Natural killer cell (primary cell): ENCODE data around the gene ZRSR2. TPM values are rescaled to one million over a fixed set of nuclear protein-coding genes. Genes with fewer than 3 reads are reported as not detected.

ENCODE experiments used
- ATAC-seq, 3 donors: fragments of 150-1000 bp in 2 of 3; fragments of 200-7000 bp in 1 of 3; cut with Tn5 transposase; 1 replicate in 1 of 3; 2 replicates in 2 of 3; pipeline ENCODE4 v1.10.0; 2021; ENCODE audit warnings: mild to moderate bottlenecking in 2 of 3, moderate library complexity in 2 of 3
- DNase-seq, 2 donors: peaks; one replicate each; pipeline versions ENCODE4 v3.0.0 to v3.0.0-alpha.2; 2013 to 2021; ENCODE audit warnings: mixed read lengths in 1 of 2
- H3K27ac ChIP-seq: one replicate; pipeline ENCODE4 v1.5.1; 2013; ENCODE audit warnings: mild to moderate bottlenecking, low read length
- H3K27me3 ChIP-seq: one replicate; pipeline ENCODE4 v1.6.1; 2013; ENCODE audit warnings: low read length; ENCODE audit not compliant: control insufficient read depth, insufficient read depth
- H3K36me3 ChIP-seq: one replicate; pipeline ENCODE4 v1.6.1; 2013; ENCODE audit warnings: low read length; ENCODE audit not compliant: control insufficient read depth, insufficient read depth
- H3K4me1 ChIP-seq: one replicate; pipeline ENCODE4 v1.6.1; 2013; ENCODE audit warnings: low read length; ENCODE audit not compliant: control insufficient read depth, insufficient read depth
- H3K4me3 ChIP-seq: one replicate; pipeline ENCODE4 v1.5.1; 2013; ENCODE audit warnings: low read length
- H3K9me3 ChIP-seq: one replicate; pipeline ENCODE4 v1.6.1; 2013; ENCODE audit warnings: low read length; ENCODE audit not compliant: control insufficient read depth, insufficient read depth
- H3K27ac Mint-ChIP-seq, 2 donors: one replicate each; pipeline ENCODE4 v1.8.0; 2022; ENCODE audit warnings: mild to moderate bottlenecking in 2 of 2, mixed read lengths in 2 of 2, moderate library complexity in 1 of 2
- H3K27me3 Mint-ChIP-seq, 2 donors: one replicate each; pipeline ENCODE4 v1.8.0; 2022; ENCODE audit warnings: low read depth in 2 of 2, mixed read lengths in 2 of 2
- H3K36me3 Mint-ChIP-seq: one replicate; pipeline ENCODE4 v1.8.0; 2022; ENCODE audit warnings: mixed read lengths
- H3K4me1 Mint-ChIP-seq, 2 donors: one replicate each; pipeline ENCODE4 v1.8.0; 2022; ENCODE audit warnings: mixed read lengths in 2 of 2
- H3K4me3 Mint-ChIP-seq: one replicate; pipeline ENCODE4 v1.8.0; 2022; ENCODE audit warnings: mild to moderate bottlenecking, moderate library complexity, mixed read lengths
- H3K9me3 Mint-ChIP-seq, 2 donors: one replicate each; pipeline ENCODE4 v1.8.0; 2022; ENCODE audit warnings: mixed read lengths in 2 of 2
- CTCF ChIP-seq: fragments of 200-600 bp; IDR thresholded peaks from one replicate; pipeline ENCODE4 v1.8.0; 2022; ENCODE audit warnings: antibody characterized with exemption
- WGBS: methylation state at CpG from one replicate; pipeline ENCODE4 v1.1.7; 2013; ENCODE audit warnings: missing lambda C conversion rate; ENCODE audit not compliant: insufficient coverage; 5-methylcytosine and 5-hydroxymethylcytosine counted together
- intact Hi-C: fragments of 100-400 bp; cut with micrococcal nuclease; formaldehyde crosslinking; loops from one replicate; pipeline ENCODE4 v1.14.2; 2022
- total RNA-seq, 4 donors: library from RNA; stranded (reverse); fragments of 120-200 nt in 1 of 4; gene quantifications; one replicate each; pipeline versions ENCODE4 v1.2.3 to v1.2.4, GENCODE V29; 2013 to 2022

The ZRSR2 gene
- total RNA-seq, 3 donors from 2014 or later (not counting 1 experiment from before 2014, with no cell fraction given) = 21.7 to 44.2 (median 28.2) TPM

- peaks cover 6% of the 10 kb centered on the region for H3K36me3 Mint-ChIP-seq
- H3K9me3 ChIP-seq = no peaks in the 10 kb centered on the region
- peak overlapping the region; percentile 40 for H3K4me3 Mint-ChIP-seq
- H3K4me1 Mint-ChIP-seq = peaks cover 83 to 93% of the 10 kb centered on the region in 2 donors
- peaks cover 40% of the 10 kb centered on the region for H3K4me1 ChIP-seq
- intact Hi-C loops = loop anchor here (5.0 kb wide), 1 partner anchor 35 kb away; no protein-coding TSS in a partner anchor
- no peaks in the 10 kb centered on the region for H3K36me3 ChIP-seq
- H3K4me3 ChIP-seq = no peak overlapping the region
- DNase-seq (no peak), ATAC-seq (no peak)
- no peak overlapping the region for H3K27ac ChIP-seq
- WGBS = 96% methylated on average over 13 of the region's 13 CpGs
- H3K27ac Mint-ChIP-seq = peak overlapping the region; percentile 65 to 96
- no peaks in the 10 kb centered on the region for H3K27me3 Mint-ChIP-seq
- TF ChIP-seq CTCF = no peak
- no peaks in the 10 kb centered on the region for H3K9me3 Mint-ChIP-seq
- H3K27me3 ChIP-seq = no peaks in the 10 kb centered on the region
Observed at GRCh38 chrX:15747626-15748173, 42.6 kb upstream of the ZRSR2 start.

- ATAC-seq (no peak), DNase-seq (peak in 1 of 2 donors; percentile 6)
- Histone ChIP-seq H3K36me3 (no peaks in the 10 kb centered on the region), H3K4me1 (peaks cover 50% of the 10 kb centered on the region), H3K27ac (peak overlapping the region; percentile 100), H3K9me3 (no peaks in the 10 kb centered on the region), H3K4me3 (no peak overlapping the region), H3K27me3 (no peaks in the 10 kb centered on the region)
- Mint-ChIP-seq H3K4me3 (peak overlapping the region; percentile 92), H3K4me1 (peaks cover 76 to 90% of the 10 kb centered on the region in 2 donors), H3K9me3 (no peaks in the 10 kb centered on the region), H3K27ac (peak overlapping the region; percentile 94 to 96), H3K27me3 (no peaks in the 10 kb centered on the region), H3K36me3 (no peaks in the 10 kb centered on the region)
- intact Hi-C loops = loop anchor here (5.0 kb wide), 1 partner anchor 33 kb away; no protein-coding TSS in a partner anchor
- WGBS = 25% methylated on average over 1 of the region's 3 CpGs
- TF ChIP-seq CTCF = no peak
Observed at GRCh38 chrX:15748841-15749240, 41.4 kb upstream of the ZRSR2 start.

- H3K4me1 Mint-ChIP-seq = peaks cover 73 to 89% of the 10 kb centered on the region in 2 donors
- Histone ChIP-seq H3K4me3 (no peak overlapping the region), H3K9me3 (no peaks in the 10 kb centered on the region), H3K36me3 (no peaks in the 10 kb centered on the region), H3K27me3 (no peaks in the 10 kb centered on the region), H3K4me1 (peaks cover 51% of the 10 kb centered on the region), H3K27ac (peak overlapping the region; percentile 100)
- DNase-seq = peak in 1 of 2 donors; percentile 62
- intact Hi-C loops = loop anchor here (1.0 to 5.0 kb wide), 2 partner anchors 32 to 75 kb away; no protein-coding TSS in a partner anchor
- WGBS = no CpG with 5 or more reads among the region's 7 CpGs
- ATAC-seq = peak; percentile 32 to 71 (median 32)
- peak overlapping the region; percentile 92 for H3K4me3 Mint-ChIP-seq
- H3K27ac Mint-ChIP-seq = peak overlapping the region; percentile 94 to 96
- no peaks in the 10 kb centered on the region for H3K9me3 Mint-ChIP-seq
- no peak for TF ChIP-seq CTCF
- no peaks in the 10 kb centered on the region for H3K27me3 Mint-ChIP-seq
- H3K36me3 Mint-ChIP-seq = no peaks in the 10 kb centered on the region
Observed at GRCh38 chrX:15749642-15750610, 40.4 kb upstream of the ZRSR2 start.
